HFFc6 (cell line): ENCODE data around the gene MEN1. TPM values are rescaled to one million over a fixed set of nuclear protein-coding genes. Genes with fewer than 3 reads are reported as not detected.

Experiments
- DNase-seq: peaks from one replicate; pipeline ENCODE4 v3.0.0-alpha.2; 2018
- H3K27ac Mint-ChIP-seq: 2 replicates; pipeline ENCODE4 v1.8.0; 2020; ENCODE audit warnings: mild to moderate bottlenecking, mixed read lengths
- H3K27me3 Mint-ChIP-seq: 2 replicates; pipeline ENCODE4 v1.8.0; 2021; ENCODE audit warnings: mild to moderate bottlenecking, moderate library complexity, mixed read lengths; ENCODE audit not compliant: insufficient read depth
- H3K36me3 Mint-ChIP-seq: 2 replicates; pipeline ENCODE4 v1.8.0; 2021; ENCODE audit warnings: low read depth, mixed read lengths
- H3K4me1 Mint-ChIP-seq: 2 replicates; pipeline ENCODE4 v1.8.0; 2020; ENCODE audit warnings: low read depth, mixed read lengths
- H3K4me3 Mint-ChIP-seq: 2 replicates; pipeline ENCODE4 v1.8.0; 2020; ENCODE audit warnings: mild to moderate bottlenecking, moderate library complexity, mixed read lengths
- H3K9me3 Mint-ChIP-seq: 2 replicates; pipeline ENCODE4 v1.8.0; 2020; ENCODE audit warnings: mild to moderate bottlenecking, mixed read lengths
- CTCF ChIP-seq: fragments of 200-600 bp; sonication (generic); IDR thresholded peaks from 2 replicates; pipeline ENCODE4 v1.5.0; 2021; ENCODE audit warnings: antibody characterized with exemption, mild to moderate bottlenecking
- total RNA-seq, 6 experiments: library from RNA; stranded (reverse); fragmentation: NEBNext Ultra II Directional; extraction: Animal tissue kit (Norgen Biotek cat#: 25700); gene quantifications; 2 replicates in 1 of 6; 3 replicates in 5 of 6; pipeline ENCODE4 v1.2.3, GENCODE V29; 2021

MEN1 gene
- total RNA-seq, 6 experiments from 2014 or later, result 23.9 to 35.5 (median 26.9) TPM

- TF ChIP-seq CTCF, result no peak
- H3K4me3 Mint-ChIP-seq, result no peak overlapping the region
- no peaks in the 10 kb centered on the region for H3K9me3 Mint-ChIP-seq
- no peak overlapping the region for H3K27ac Mint-ChIP-seq
- peaks cover 18% of the 10 kb centered on the region for H3K4me1 Mint-ChIP-seq
- DNase-seq, result no peak
- H3K36me3 Mint-ChIP-seq, result no peaks in the 10 kb centered on the region
- H3K27me3 Mint-ChIP-seq, result peaks cover 3% of the 10 kb centered on the region
These were observed 29.0 kb upstream of the MEN1 start for GRCh38 chr11:64839335-64839734.

- DNase-seq, result no peak
- Mint-ChIP-seq H3K27me3 (peaks cover 3% of the 10 kb centered on the region), H3K4me3 (no peak overlapping the region), H3K4me1 (peaks cover 16% of the 10 kb centered on the region), H3K9me3 (no peaks in the 10 kb centered on the region), H3K36me3 (no peaks in the 10 kb centered on the region), H3K27ac (no peak overlapping the region)
- TF ChIP-seq CTCF, result no peak
These were observed 28.4 kb upstream of the MEN1 start for GRCh38 chr11:64838600-64839334.

- no peak for DNase-seq
- no peak for TF ChIP-seq CTCF
- Mint-ChIP-seq H3K9me3 (no peaks in the 10 kb centered on the region), H3K4me3 (no peak overlapping the region), H3K27ac (no peak overlapping the region), H3K4me1 (peaks cover 7% of the 10 kb centered on the region), H3K27me3 (peaks cover 3% of the 10 kb centered on the region), H3K36me3 (no peaks in the 10 kb centered on the region)
These were observed 27.6 kb upstream of the MEN1 start for GRCh38 chr11:64837887-64838351.

- Mint-ChIP-seq H3K27me3 (peaks cover 2% of the 10 kb centered on the region), H3K4me3 (no peak overlapping the region), H3K9me3 (no peaks in the 10 kb centered on the region), H3K4me1 (peaks cover 6% of the 10 kb centered on the region; the same call in 1 of the 2 replicates), H3K27ac (no peak overlapping the region), H3K36me3 (no peaks in the 10 kb centered on the region)
- DNase-seq, result no peak
- no peak for TF ChIP-seq CTCF
These were observed 26.2 kb upstream of the MEN1 start for GRCh38 chr11:64836448-64837072.

GRCh38 chr11:64835616-64836447 lies 25.5 kb upstream of the MEN1 start:
- H3K27me3 Mint-ChIP-seq, result peaks cover under 1% of the 10 kb centered on the region; the same call in 1 of the 2 replicates
- H3K4me1 Mint-ChIP-seq, result peaks cover 6% of the 10 kb centered on the region; the same call in 1 of the 2 replicates
- TF ChIP-seq CTCF, result no peak
- H3K9me3 Mint-ChIP-seq, result no peaks in the 10 kb centered on the region
- H3K4me3 Mint-ChIP-seq, result no peak overlapping the region
- no peaks in the 10 kb centered on the region for H3K36me3 Mint-ChIP-seq
- no peak overlapping the region for H3K27ac Mint-ChIP-seq
- no peak for DNase-seq
